ENCODE results near the gene IL2RA.

DNA sequence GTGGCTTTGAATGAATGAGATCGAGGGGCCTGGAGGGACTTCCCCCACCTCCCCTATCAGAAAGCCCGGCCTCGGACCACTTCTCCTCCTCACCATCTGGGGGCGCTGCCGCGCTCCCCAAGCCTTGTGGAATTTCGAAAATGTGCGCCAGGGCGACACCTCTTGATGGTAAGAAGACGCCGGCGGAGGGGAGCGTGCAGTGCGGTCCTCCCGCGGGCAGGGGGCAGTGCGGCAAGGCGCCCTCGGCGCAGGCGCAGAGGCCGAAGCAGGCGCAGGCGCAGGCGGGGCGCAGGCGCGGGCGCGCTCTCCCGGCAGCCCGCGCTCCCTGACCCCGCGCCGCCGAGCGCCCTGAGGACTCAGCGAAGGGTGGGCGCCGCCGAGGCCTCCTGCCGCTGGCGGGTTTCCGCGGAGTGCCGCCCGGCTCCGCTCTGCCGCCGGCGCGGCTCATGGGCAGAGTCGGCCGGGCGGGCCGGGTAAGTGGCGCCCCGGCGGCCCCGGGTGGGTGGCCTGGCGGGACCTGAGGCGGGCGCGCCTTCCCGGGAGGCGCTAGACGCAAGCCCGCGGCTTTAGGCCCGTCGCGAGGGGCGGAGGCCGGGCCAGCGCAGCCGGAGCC lies 26.7 kb upstream of the IL2RA start, which contains the start of gene RBM17:
- TF ChIP-seq POLR2A (IDR thresholded peaks at IDR 0.05; ENCODE audit: low read depth, low read length) (peak; percentile 83), POLR2AphosphoS5 (IDR thresholded peaks at IDR 0.05; ENCODE audit: insufficient read depth, low read depth, low read length) (peak; percentile 92), CTCF (IDR thresholded peaks at IDR 0.05; ENCODE audit: extremely low read depth in 1 of 2, insufficient read depth in 1 of 2, low read depth in 1 of 2, low read length in 2 of 2) (peak; percentile 100), JUN (IDR thresholded peaks at IDR 0.05; ENCODE audit: borderline replicate concordance, insufficient read depth, insufficient read length, low read depth) (no peak), MAX (IDR thresholded peaks at IDR 0.05; ENCODE audit: insufficient read depth, insufficient read length) (no peak), EZH2 (IDR thresholded peaks at IDR 0.05; ENCODE audit: borderline replicate concordance, low read depth, low read length, severe bottlenecking) (no peak), MYC (IDR thresholded peaks at IDR 0.05; ENCODE audit: low read depth, low read length) (no peak), FOS (IDR thresholded peaks at IDR 0.05; ENCODE audit: borderline replicate concordance, insufficient read depth, low read length) (no peak)

All from endothelial cell of umbilical vein (primary cell).